ENCODE results near the gene SLC17A2. TPM values are rescaled to one million over a fixed set of nuclear protein-coding genes. Genes with fewer than 3 reads are reported as not detected.

Gene SLC17A2
- total RNA-seq, 4 donors from 2014 or later, result not detected

DNA sequence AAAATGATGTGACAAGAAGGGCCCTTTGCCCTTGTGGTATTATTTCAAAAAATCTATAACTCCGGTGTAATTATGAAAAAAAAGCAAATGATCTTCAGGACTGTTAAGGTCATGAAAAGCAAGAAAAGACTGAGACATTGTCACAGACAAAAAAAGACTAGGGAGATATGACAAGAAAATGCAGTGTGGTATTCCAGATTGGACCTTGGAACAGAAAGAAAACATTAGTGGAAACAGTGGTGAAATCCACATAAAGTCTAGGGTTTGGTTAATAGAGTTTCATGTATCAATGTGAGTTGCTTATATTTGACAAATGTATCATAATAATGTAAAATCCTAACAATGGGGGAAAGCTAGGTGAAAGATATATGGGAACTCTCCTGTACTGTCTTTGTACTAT is 29.6 kb downstream of the SLC17A2 start:
- Histone ChIP-seq H3K4me3 (no peak overlapping the region), H3K36me3 (no peaks in the 10 kb centered on the region), H3K4me1 (no peaks in the 10 kb centered on the region), H3K27ac (no peak overlapping the region), H3K27me3 (no peaks in the 10 kb centered on the region), H3K9me3 (no peaks in the 10 kb centered on the region)
- DNase-seq, result no peak
- TF ChIP-seq POLR2A (IDR thresholded peaks at IDR 0.05), result no peak
- TF ChIP-seq, protein P1, sequence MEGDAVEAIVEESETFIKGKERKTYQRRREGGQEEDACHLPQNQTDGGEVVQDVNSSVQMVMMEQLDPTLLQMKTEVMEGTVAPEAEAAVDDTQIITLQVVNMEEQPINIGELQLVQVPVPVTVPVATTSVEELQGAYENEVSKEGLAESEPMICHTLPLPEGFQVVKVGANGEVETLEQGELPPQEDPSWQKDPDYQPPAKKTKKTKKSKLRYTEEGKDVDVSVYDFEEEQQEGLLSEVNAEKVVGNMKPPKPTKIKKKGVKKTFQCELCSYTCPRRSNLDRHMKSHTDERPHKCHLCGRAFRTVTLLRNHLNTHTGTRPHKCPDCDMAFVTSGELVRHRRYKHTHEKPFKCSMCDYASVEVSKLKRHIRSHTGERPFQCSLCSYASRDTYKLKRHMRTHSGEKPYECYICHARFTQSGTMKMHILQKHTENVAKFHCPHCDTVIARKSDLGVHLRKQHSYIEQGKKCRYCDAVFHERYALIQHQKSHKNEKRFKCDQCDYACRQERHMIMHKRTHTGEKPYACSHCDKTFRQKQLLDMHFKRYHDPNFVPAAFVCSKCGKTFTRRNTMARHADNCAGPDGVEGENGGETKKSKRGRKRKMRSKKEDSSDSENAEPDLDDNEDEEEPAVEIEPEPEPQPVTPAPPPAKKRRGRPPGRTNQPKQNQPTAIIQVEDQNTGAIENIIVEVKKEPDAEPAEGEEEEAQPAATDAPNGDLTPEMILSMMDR (IDR thresholded peaks at IDR 0.05), result no peak

DNA sequence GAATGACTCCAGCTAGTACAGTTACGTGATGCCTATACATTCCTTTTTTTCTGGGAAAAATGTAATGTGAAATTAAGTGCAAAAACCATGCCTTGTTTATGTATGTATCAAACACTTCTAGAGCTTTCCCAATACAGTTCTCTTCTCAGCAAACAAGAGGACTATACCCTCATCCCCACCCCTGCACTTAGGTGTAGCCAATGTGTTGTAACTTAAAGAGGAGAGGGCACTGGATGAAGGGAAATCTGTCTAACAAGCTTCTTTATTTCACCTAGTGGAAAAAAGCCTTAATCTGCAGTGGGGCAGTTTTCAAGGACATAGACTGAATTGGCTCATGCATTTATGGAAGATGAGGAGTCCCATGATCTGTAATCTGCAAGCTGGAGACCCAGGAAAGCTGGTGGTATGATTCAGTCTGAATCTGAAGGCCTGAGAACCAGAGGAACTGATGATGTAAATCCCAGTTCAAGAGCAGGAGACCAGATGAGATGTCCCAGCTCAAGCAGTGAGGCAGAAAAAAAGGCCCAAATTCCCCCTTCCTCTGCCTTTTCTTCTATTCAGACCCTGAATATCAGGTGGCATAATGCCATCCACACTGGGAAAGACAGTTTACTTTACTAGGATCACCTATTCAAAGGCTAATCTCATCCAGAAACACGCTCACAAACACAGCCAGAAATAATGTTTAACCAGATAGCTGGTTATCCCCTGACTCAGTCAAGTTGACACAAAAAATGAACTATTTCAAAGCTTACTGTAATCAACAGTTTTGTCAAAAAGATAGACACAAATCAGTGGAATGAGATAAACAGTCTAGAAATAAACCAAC is 30.7 kb downstream of the SLC17A2 start:
- no peak overlapping the region for H3K4me3 ChIP-seq
- no peaks in the 10 kb centered on the region for H3K4me1 ChIP-seq
- TF ChIP-seq, protein P1 (IDR thresholded peaks at IDR 0.05), result no peak
- no peak overlapping the region for H3K27ac ChIP-seq
- DNase-seq, result no peak
- no peaks in the 10 kb centered on the region for H3K36me3 ChIP-seq
- no peaks in the 10 kb centered on the region for H3K9me3 ChIP-seq
- H3K27me3 ChIP-seq, result no peaks in the 10 kb centered on the region

DNA sequence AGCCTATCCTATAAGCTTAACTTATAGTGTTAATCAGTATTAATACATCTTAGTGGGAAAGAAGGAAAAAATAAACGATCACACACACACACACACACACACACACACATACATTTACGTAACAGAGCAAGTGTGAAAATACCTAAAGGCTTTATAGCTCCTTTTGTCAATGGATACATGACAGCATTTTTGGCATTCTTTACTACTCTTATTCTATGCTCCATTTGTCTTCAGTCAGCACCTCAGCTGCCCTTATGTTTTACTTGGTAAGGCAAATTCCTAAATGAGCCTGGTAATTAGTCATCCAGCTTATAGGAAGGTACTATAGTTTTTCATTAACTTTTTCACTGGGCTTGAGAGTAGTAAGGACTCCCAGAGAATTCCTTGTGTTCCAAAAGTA is 31.4 kb downstream of the SLC17A2 start:
- Histone ChIP-seq H3K4me3 (no peak overlapping the region), H3K4me1 (no peaks in the 10 kb centered on the region), H3K9me3 (no peaks in the 10 kb centered on the region), H3K36me3 (no peaks in the 10 kb centered on the region), H3K27me3 (no peaks in the 10 kb centered on the region), H3K27ac (no peak overlapping the region)
- TF ChIP-seq POLR2A (IDR thresholded peaks at IDR 0.05), result no peak
- TF ChIP-seq, protein P1 (IDR thresholded peaks at IDR 0.05), result no peak
- DNase-seq, result no peak

DNA sequence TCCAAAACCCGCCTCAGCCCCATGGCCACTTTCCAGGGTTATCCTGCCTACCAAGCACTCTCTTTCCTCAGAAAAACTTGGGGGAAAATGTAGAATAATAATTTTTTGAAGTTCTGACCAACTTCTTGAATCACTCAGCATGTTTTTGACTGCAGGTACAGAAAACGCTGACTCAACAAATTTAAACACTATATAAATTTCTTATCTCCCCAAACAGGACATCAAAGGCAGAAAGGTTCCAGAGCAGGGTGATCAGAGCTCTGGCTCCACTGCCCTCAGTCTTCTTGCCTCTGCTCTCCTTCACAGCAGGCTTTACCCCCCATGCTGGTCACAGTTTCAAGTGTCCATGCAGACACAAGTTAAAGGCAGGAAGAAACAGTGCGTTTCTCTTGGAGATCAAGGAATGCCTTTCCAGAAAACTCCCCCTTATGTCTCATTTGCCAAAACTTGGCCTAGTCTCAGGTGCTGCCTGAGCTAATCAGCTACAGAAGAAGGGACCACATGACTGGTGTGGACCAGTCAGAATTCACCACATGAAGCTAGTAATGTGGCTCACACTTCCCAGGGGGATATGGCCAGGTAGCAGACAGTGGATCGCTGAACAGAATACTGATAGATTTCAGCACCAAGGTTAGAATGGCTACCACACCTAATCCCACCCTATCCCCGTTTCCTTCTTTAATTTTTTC is 32.1 kb downstream of the SLC17A2 start:
- no peaks in the 10 kb centered on the region for H3K9me3 ChIP-seq
- no peak overlapping the region for H3K27ac ChIP-seq
- DNase-seq, result no peak
- TF ChIP-seq, protein P1 (IDR thresholded peaks at IDR 0.05), result no peak
- no peak for TF ChIP-seq POLR2A (IDR thresholded peaks at IDR 0.05)
- H3K4me1 ChIP-seq, result no peaks in the 10 kb centered on the region
- no peak overlapping the region for H3K4me3 ChIP-seq
- no peaks in the 10 kb centered on the region for H3K36me3 ChIP-seq
- no peaks in the 10 kb centered on the region for H3K27me3 ChIP-seq

DNA sequence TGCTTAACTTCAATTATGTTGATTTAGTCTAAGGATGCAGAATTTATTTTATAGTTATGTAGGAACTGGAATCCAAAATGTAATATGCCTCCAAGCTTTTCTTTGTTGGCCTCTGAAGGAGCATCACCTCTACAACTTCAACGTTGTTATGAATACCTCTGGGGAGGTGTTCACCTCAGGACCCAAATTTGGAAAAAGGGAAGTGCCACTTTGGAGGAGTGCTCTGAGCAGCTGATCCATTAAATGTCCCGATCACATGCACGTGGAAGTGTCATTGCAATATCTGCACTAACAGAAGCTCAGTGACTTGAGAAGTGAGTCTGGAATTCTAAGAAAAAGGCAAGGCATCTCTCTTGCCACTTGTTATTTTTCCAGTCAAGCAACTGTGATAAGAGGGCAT is 34.2 kb downstream of the SLC17A2 start:
- Histone ChIP-seq H3K27ac (no peak overlapping the region), H3K9me3 (no peaks in the 10 kb centered on the region), H3K36me3 (no peaks in the 10 kb centered on the region), H3K4me3 (no peak overlapping the region), H3K27me3 (no peaks in the 10 kb centered on the region), H3K4me1 (no peaks in the 10 kb centered on the region)
- TF ChIP-seq, protein P1 (IDR thresholded peaks at IDR 0.05), result no peak
- TF ChIP-seq POLR2A (IDR thresholded peaks at IDR 0.05), result no peak
- no peak for DNase-seq

All from Peyer's patch (tissue), 4 donors.